Measurements from ENCODE around the gene GRIA1.
A peak's percentile ranks its signal among the peaks of the same experiment; 100 is the strongest.

GRIA1 gene

DNA sequence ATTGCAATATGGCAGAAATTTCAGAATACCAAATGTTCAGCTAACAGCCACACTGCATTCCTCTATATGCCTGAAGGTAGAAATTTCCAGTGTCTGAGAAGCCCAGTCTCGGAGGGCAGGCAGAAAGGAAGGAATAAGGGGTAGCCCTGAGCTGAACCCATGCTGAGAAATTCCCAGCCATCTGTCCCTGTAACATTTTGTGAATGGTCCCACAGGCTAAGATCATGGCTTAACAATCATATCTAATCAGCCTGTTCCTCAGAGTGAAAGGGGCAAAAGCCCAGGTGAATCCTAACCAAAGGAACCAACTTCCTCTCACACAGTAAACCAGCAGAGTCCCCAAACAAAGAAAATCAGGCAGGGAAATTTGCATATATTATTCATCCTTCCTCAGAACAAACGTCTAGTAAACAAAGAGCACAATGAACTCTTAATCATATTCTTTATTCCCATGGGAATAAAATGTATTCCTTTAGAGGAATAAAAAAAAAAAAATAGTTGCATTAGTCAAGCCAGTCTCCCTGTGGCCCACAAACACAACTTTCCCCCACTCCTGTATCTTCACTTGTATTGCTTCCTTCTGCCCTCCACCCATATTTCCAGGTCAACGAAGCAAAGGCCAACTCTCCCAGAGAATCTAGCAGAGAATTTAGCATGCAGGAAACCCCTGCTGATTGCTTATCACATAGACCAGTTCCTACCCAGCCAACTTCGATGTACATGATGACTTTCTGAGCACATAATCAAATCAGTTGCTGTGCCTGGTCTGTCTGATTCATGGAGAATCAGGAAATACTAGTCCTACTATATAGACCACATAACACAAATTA is 290.6 kb downstream of the GRIA1 start:
- DNase-seq (ENCODE audit: low read depth) = no peak

DNA sequence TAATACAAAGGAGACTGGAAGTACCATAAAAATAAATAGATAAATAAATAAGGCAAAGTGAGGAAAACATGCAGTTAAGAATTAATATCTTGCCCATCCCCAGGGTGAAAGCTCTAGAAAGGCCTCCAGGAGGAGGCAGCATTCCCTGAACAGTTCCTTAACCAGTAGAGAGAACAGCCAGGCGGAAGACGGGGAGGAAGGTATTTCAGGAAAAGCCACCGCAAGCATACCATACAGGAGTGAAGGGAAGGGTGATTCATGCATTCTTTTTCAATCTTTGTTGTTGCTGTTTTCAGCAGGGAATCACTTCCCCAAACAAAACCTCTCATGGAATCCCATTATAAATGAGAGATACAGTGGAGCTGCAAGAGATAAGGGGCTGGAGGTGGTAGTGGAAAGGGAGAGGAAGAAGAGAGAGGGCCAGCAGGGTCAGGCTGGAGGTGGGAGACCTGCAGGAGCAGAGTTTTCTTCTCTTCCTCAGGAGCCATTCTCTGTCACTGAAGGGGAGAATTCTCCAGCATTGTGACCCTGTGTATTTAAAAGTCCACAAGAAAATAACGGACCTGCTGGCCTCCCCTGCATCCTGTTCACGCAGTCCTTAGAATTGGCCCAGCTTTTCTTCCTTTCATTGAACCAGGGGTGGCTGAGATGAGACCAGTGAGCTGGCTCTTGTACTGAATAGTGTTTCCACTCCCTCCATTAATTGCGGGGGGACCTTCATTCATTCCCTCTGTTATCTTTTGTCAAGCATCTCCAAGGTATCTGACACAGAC is 292.3 kb downstream of the GRIA1 start:
- DNase-seq (ENCODE audit: low read depth) = no peak

DNA sequence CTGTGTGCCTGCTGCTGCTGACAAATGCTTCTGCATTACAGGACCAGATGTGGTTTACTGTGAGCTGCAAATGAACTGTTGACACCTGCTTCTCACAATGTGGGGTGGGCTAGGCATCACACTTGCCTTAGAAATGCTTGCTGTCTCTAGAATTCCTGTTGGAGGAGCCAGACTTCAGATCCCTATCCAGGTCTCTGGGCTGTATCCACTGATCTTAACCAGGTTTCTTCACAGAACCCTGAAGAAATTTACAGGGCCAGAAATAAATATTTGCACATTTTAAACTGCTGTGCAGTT is 292.8 kb downstream of the GRIA1 start:
- DNase-seq (ENCODE audit: low read depth) = no peak

DNA sequence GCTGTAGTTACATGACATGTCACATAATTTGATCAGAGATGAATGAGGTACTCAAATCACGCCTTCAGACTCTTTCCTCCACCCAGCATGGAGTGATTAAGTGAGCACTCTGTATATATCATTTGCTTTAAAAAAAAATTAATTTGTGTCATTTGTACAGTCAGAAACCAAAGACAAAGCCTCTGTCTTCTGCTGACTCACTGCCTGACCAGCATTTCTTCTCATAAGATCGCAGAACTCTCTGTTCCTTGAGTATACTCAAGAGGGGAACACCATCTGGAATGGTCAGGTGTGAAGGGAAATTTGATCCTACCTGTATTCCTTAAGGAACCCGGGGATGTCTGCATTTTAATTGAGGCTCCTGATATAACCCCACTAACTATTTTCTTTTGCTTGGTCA is 293.8 kb downstream of the GRIA1 start:
- DNase-seq (ENCODE audit: low read depth) = no peak

DNA sequence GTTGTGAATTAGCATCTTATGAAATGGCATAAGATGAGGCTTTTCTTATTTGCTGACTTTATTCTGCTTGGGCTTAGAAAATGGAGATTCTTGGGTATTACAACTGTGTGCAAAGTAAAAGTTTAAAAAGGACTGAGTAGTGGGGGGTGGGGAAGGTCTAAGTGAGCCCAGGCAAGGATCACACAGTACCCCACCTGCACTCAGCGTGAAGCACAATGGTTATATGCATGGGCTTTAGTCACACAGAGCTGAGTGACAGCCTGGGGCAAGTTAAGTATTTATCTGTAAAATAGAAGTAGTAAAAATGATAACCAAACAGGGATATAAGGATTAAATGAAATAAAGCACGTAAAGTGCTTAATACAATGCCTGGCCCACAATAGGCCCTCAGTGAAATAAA is 300.9 kb downstream of the GRIA1 start:
- no peak for DNase-seq (ENCODE audit: low read depth)

DNA sequence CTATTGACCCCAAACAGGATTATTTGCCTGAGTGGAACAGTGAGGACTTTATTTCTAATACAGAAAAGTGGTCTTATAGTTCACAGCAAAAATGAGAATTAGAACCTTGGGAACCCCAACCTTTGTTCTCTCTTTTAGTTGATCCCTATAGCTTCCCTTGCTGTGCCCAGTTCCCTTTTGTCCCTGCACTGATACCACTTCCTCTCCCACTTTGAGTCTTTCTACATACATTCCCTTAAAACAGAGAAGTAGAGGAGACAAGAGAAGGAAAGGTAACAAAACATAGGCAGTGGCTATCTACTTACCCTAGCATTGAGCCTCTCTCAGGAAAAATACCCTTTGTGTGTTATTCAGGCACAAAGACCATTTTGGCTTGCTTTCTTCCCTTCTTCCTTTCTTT is 301.8 kb downstream of the GRIA1 start:
- DNase-seq (ENCODE audit: low read depth) = no peak

DNA sequence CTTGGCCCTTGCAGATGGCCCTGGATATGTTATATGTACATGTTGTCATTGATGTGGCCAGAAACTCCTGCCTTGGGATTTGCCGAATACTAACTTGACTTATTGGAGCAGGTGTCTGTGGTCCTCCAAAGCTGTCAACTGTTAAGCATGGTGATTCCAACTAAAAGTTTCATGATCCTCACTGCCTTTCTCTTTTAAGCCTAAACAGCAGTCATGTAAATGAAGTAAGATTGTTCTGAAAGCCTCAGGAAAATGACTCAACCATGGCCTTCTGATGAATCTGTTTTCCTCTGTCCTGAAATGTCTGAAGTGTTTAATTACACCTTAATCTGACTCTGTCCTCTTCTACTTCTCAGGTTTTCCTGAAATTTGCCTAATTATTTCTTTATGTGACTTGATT is 303.2 kb downstream of the GRIA1 start:
- no peak for DNase-seq (ENCODE audit: low read depth)

DNA sequence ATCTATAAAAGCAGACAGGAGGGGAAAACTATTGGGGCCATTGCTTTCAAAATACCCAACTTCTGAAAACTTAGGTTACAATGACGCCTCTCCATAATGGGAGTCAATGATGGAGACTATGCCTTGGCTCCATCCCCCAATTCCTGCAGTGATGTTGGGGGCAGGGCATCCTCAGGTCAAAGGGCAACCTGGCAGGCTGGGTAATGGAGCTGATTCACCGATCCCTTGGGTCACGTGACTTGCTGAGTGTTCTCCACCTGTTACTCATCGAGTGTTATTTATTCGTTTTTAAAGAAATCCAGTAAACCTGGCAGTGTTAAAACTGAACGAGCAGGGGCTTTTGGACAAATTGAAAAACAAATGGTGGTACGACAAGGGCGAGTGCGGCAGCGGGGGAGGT is 303.9 kb downstream of the GRIA1 start:
- no peak for DNase-seq (ENCODE audit: low read depth)

DNA sequence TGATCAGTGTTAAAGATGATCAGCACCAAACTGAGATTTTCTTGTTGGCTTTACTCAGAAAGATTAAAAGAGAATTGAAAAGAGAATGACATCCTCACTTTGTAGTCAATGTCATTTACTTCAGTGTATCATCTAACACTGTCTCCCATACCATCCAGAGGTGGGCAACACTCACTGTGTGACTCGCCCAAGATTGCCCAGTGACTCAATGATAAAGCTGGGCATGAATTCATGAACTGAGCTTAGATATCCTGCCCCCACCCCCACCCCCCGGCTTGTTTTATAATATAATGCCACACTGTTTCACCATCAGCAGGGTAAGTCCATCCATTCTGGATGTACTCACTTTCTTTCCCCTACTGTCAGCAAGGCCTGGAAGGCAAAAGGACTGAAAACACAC is 306.1 kb downstream of the GRIA1 start:
- DNase-seq (ENCODE audit: low read depth) = no peak

DNA sequence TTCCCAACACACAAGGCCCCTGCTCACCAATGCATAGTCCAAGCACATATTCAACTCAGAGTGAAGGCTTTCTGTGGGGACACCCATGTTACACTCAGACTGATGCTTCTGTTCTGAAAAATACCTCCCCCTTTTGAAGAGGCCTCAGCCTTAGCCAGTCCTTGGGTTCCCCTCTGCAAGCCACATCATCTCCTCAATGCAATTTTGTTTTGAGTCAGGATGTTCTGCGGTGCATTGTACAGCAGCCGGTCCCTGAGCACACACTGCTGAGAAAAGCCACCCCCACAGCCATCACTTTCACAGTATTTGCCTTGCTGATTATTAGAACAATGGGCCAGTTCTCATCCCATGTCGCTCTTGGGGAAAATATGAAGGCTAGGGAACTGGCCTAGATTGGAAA is 307.0 kb downstream of the GRIA1 start:
- no peak for DNase-seq (ENCODE audit: low read depth)

DNA sequence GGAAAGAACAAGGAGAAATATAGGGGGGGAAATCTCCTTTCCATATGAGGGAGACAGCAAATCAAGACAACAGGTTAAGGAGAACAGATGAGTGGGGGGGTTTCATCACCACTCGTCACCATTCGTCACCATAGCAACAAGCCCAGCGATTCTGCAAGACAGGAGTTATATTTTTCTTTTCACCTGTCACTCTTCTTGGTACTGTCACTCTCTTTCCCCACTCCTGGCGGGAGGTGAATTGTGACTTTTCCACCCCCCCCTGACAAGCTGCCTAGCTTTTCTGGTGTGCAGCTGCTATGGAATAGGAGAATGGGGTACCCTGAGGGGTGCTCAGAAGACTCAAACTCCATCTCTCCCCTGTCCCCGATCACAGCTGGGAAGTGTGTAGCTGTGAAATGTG is 308.4 kb downstream of the GRIA1 start:
- no peak for DNase-seq (ENCODE audit: low read depth)

DNA sequence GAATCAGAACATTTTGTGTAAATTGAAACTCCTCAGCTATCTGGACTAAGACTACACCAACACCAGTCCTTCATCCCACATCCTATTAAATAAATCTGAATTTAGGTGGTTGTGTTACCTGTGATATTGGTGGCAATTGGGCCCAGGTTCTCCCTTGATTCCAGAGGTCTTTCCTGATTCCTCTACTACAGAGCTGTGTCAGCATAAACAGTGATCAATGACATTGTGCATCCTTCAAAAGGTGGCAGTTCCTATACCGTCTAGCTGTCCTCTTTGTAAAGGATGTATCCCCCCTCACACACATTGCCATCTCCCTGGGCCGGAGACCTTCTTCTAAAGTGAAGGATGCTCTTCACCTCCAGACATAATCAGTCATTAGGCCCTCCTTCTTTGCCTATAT is 309.0 kb downstream of the GRIA1 start:
- no peak for DNase-seq (ENCODE audit: low read depth)

DNA sequence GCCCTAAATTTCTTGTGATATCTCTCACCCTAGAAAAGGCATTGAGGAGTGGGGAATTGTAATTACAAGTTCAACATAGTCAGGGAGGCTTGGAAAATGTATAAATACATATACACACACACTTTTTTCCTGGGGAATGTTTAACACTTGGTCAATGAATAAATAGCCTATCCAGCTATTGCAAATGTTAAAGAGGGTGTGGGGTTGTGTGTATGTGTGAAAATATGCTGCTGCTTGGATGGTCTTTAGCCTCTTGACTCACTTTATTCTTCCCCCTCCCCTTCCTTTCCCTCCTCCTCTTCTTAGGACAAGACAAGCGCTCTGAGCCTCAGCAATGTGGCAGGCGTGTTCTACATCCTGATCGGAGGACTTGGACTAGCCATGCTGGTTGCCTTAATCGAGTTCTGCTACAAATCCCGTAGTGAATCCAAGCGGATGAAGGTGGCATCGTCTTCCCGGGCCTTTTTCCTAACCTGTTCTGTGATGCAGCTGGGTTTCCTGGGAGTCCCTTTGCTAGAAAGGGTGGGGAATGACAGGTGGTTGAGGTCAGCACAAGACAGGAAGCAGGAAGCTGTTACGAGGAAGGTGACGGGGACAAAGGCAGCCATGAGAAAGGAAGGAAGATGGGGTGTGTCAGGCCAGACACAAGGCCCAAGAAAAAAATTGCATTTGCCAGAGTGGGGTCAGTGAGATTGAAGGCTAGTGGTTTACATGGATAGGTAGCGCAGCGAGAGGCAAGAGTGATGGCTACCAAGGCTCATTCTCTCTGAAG is 311.8 kb downstream of the GRIA1 start:
- DNase-seq (ENCODE audit: low read depth) = no peak

DNA sequence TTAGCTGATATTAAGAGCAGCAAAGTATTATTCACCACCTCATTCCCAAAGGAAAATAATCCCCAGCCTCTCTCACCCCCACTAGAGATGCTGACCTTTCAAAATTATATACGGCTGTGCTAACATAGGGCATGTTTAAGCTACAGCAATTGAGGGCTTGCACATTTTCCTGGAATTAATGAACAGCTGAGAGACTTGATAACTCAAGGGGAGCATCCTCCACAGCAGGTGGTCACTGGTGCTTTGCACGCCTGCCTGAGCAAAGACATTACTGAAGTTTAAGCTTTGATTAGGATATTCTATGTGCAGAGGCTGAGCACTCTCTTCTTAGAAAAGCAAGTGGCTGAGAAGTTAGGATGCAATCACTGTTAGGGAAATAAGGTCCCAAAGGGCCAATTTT is 317.3 kb downstream of the GRIA1 start:
- no peak for DNase-seq (ENCODE audit: low read depth)

DNA sequence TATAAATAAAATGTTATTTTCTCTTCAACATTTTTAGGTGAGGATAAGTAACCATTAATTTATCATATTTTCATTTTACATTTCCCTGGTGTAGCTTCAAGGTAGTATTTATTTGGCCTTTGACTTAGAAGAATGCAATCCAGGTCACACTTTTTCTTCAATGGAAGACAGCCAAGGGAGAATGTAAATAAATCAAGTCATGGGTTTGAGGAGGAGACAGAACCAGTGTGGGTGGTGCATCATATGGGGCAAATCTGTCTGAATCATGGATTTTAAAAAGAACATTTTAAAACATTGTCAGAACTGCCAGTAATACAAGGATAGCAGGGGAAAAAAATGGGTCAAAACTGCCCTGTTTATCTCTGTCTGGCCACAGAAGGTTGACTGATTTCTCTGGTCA is 318.7 kb downstream of the GRIA1 start:
- no peak for DNase-seq (ENCODE audit: low read depth)

DNA sequence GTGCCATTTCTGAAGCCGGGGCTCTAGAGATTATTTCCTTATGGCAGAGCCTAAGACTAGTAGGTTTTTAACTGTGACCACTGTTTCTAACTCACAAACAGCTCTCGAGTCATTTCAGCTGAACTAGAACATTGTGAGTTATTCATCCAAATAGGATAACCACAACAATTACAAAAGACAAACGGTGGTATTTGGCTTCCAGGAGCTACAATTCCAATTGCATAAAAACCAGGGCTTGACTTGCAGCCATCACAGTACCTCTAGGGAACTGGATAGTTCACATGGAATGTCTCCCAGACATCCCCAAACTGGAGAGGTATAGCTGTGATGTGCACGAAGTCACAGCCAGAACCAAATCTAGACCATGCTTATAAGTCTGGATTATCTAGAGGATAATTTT is 323.4 kb downstream of the GRIA1 start:
- DNase-seq (ENCODE audit: low read depth) = peak; percentile 9

DNA sequence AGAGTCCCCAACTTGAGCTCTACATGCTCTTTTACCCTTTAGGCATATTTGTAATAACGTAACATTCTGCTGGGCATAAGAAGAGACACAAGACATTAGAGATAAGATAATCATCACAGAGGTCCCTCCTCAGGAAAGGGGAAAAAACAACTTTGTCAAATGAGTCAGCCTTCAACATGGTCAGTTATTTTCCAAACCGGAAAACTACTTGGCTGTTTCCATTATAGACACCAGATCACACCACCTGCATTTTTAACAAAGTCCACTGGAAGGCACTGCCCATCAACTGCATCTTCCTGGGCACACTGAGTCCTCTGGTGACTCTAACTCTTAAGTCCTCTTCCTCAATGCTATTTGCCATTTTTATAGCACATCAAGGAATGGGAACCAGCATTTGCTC is 326.4 kb downstream of the GRIA1 start:
- DNase-seq (ENCODE audit: low read depth) = no peak

DNA sequence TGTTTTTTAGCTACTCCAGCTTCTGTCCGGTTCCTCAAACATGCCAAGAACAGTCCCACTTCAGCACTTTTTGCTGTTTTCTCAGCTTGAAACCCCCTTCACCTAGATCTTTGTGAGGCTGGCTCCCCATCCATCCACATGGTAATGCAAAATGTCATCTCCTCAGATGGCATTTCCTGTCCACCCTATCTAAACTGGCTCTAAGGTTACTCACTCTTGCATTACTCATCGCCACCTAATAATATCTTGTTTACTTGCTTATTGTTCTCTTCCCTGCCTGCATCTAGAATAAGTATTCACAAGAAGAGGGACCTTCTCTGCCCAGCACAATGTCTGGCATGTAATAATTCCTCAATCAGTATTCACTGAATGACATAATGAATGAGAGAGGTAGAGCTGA is 328.2 kb downstream of the GRIA1 start:
- DNase-seq (ENCODE audit: low read depth) = no peak

DNA sequence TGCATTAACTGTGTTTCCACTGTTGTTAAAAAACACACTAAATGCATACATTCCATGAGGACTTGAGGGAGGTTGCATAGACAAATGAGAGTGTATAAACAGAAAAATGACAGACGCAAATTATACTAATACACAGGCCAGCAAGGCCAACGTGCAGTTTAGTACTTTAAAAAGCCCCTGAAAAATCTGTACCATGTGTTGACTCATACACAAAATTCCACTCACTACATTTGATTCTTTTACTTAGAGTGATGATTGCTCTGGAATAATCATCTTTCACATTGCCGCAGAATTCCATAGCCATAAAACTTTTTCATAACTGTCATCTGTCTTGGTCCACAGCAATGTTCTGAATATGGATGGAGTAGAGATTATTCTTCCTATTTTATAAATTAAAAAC is 332.6 kb downstream of the GRIA1 start:
- DNase-seq (ENCODE audit: low read depth) = no peak

DNA sequence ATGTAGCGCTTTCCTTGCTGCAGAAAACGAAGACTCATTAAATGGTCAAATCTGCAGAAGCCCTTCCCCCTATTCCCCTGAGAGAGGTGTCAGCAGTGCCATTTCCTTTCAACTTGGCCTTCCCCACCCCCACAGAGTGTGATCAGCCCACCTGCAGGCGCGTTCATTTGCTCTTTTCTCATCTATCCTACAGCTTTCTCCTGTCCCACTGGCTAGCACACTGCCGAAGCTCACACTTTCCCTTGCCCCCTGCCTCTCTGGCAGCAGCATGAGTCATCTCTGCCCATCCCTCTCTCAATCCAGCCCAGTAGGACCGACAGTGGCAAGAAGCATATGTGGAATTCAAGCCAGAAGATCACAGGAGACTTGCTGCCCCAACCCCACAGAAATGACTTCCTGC is 334.4 kb downstream of the GRIA1 start:
- DNase-seq (ENCODE audit: low read depth) = no peak

DNA sequence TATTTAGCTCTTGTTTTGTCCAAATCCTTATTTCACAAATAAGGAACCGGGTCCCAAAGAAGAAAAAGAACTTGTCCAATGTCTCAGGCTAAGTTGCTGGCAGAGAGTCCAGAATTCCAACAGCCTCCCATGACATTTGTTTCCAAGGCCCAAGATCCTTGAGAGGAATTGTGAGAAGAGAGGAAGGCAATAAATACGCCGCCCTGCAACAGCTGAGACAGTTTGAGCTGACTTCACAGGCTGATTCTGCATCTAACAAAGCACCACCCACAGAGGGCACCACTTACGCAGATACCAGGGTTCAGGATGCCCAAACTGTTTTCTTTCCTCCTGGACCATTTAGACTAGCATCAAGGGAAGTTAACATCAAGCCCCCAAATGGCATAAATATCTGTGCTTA is 336.9 kb downstream of the GRIA1 start:
- DNase-seq (ENCODE audit: low read depth) = no peak

DNA sequence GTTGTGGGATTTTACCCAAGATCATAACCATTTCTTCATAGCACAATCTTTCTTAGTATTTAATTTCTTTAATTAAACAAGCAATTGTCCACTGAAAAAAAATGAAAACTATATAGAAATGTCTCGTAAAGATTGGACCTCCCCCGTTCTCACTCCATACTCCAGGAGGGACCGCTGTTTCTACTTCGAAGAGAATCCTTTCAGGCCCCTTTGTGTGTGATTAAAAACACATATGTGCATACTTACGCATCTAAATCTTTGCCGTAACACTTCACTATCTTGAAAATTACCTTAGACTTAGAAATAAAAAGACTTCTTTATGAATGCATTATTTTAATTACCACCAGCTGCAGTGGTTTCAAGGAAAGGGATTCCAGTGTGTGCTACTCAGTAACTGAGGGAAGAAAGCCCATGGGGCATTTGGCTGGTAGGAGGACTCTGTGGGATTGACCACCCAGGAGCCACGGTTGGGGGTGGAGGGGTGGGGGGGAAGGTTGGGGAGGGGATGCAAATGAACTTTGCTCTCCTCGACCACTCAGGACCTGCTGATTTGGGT is 339.1 kb downstream of the GRIA1 start:
- DNase-seq (ENCODE audit: low read depth) = no peak

DNA sequence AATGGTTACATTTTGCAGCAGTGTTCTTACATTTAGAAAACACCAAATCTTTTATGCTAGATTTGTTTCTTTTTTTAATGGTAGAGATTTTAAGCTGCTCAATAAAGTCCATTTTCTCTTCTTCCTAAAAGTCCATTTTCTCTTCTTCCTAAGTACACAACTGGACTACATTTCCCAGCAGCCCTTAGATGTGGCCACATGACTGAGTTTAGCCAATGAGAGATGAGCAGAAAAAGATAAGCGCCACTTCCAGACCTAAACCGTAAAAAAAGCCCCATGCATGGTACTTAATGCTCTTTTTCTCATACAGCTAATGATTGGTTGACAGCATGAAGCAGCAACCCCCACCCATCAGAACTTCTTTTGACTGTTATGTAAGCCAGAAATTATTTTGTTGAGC is 341.5 kb downstream of the GRIA1 start:
- no peak for DNase-seq (ENCODE audit: low read depth)
